GM21390 (cell line): ENCODE measurements around the gene FARP1.

Experiments used
- ATAC-seq: cut with Tn5 transposase; IDR thresholded peaks from one replicate; pipeline ENCODE4 v1.9.1; 2021; ENCODE audit not compliant: unreplicated experiment

FARP1 gene

GRCh38 chr13:98305670-98306069 lies 162.8 kb downstream of the FARP1 start:
- ATAC-seq = no peak

GRCh38 chr13:98307463-98308085 lies 164.7 kb downstream of the FARP1 start:
- no peak for ATAC-seq

- ATAC-seq = no peak
Measured at GRCh38 chr13:98308086-98308911, 165.4 kb downstream of the FARP1 start.

- ATAC-seq = no peak
Measured at GRCh38 chr13:98309569-98310335, 166.9 kb downstream of the FARP1 start.

- no peak for ATAC-seq
Measured at GRCh38 chr13:98310485-98311199, 167.7 kb downstream of the FARP1 start.

- no peak for ATAC-seq
Measured at GRCh38 chr13:98311200-98311548, 168.3 kb downstream of the FARP1 start.

- no peak for ATAC-seq
Measured at GRCh38 chr13:98312606-98313005, 169.7 kb downstream of the FARP1 start.

- no peak for ATAC-seq
Measured at GRCh38 chr13:98313023-98313921, 170.4 kb downstream of the FARP1 start.

- no peak for ATAC-seq
Measured at GRCh38 chr13:98313922-98314292, 171.0 kb downstream of the FARP1 start.

- ATAC-seq = no peak
Measured at GRCh38 chr13:98315466-98315865, 172.6 kb downstream of the FARP1 start.

GRCh38 chr13:98315902-98316301 lies 173.0 kb downstream of the FARP1 start:
- ATAC-seq = no peak

- ATAC-seq = no peak
Measured at GRCh38 chr13:98317573-98318171, 174.8 kb downstream of the FARP1 start.

- ATAC-seq = no peak
Measured at GRCh38 chr13:98318263-98318878, 175.5 kb downstream of the FARP1 start.

- ATAC-seq = no peak
Measured at GRCh38 chr13:98320561-98321105, 177.7 kb downstream of the FARP1 start.

- no peak for ATAC-seq
Measured at GRCh38 chr13:98321395-98321794, 178.5 kb downstream of the FARP1 start.

- ATAC-seq = no peak
Measured at GRCh38 chr13:98322091-98322718, 179.3 kb downstream of the FARP1 start.

GRCh38 chr13:98324105-98324504 lies 181.2 kb downstream of the FARP1 start:
- no peak for ATAC-seq

- ATAC-seq = no peak
Measured at GRCh38 chr13:98325724-98326123, 182.8 kb downstream of the FARP1 start.

GRCh38 chr13:98326291-98326690 lies 183.4 kb downstream of the FARP1 start:
- no peak for ATAC-seq
